ENCODE results near the gene TBX18.
A peak's percentile ranks its signal among the peaks of the same experiment; 100 is the strongest.

The TBX18 gene

DNA sequence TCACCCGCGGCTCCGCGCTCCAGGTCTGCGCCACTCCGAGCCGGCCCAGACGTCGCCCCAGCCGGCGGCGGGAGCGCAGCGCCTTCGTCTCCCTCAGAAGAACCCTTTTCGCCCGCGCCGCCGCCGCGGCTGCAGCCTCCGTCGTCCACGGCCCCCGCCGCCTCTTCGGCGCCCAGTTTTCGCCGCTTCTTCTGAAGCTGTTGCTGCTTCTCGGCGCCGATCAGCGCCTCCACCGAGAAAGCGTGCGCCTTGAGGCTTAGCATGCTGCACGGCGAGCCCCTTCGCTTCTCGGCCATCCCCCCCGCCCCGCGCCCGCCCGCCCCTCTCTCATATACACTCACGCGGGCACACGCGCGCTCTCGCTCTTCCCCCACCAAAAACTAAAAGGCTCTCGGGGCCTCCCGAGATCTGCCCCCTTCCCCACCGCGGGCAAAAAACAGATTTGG is 489 bp downstream of the TBX18 start (continued):
- TF ChIP-seq, protein P1, sequence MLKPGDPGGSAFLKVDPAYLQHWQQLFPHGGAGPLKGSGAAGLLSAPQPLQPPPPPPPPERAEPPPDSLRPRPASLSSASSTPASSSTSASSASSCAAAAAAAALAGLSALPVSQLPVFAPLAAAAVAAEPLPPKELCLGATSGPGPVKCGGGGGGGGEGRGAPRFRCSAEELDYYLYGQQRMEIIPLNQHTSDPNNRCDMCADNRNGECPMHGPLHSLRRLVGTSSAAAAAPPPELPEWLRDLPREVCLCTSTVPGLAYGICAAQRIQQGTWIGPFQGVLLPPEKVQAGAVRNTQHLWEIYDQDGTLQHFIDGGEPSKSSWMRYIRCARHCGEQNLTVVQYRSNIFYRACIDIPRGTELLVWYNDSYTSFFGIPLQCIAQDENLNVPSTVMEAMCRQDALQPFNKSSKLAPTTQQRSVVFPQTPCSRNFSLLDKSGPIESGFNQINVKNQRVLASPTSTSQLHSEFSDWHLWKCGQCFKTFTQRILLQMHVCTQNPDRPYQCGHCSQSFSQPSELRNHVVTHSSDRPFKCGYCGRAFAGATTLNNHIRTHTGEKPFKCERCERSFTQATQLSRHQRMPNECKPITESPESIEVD (tag by site-specific recombination; IDR thresholded peaks at IDR 0.05), result no peak
- TF ChIP-seq TRIM28 (IDR thresholded peaks at IDR 0.05; ENCODE audit: borderline replicate concordance, low read length) (no peak), ZNF549 (tag by site-specific recombination; IDR thresholded peaks at IDR 0.05) (no peak), ZNF558 (tag by site-specific recombination; IDR thresholded peaks at IDR 0.05) (no peak), MYNN (tag by site-specific recombination; IDR thresholded peaks at IDR 0.05; ENCODE audit: borderline replicate concordance) (no peak), ZNF202 (tag by site-specific recombination; IDR thresholded peaks at IDR 0.05; ENCODE audit: borderline replicate concordance) (no peak), EGR2 (tag by site-specific recombination; IDR thresholded peaks at IDR 0.05; ENCODE audit: low read depth) (0 out of 2 replicates have a peak, but pooled peaks have one; percentile 29), ZNF133 (tag by site-specific recombination; IDR thresholded peaks at IDR 0.05) (no peak), ZNF791 (tag by site-specific recombination; IDR thresholded peaks at IDR 0.05) (no peak), ZNF624 (tag by site-specific recombination; IDR thresholded peaks at IDR 0.05) (0 out of 2 replicates have a peak, but pooled peaks have one; percentile 44), ZBTB8A (tag by site-specific recombination; IDR thresholded peaks at IDR 0.05) (peak; percentile 12; the same call in 1 of the 2 replicates), ZNF280C (tag by site-specific recombination; IDR thresholded peaks at IDR 0.05) (no peak), ZNF10 (tag by site-specific recombination; IDR thresholded peaks at IDR 0.05) (no peak), RBAK (tag by site-specific recombination; IDR thresholded peaks at IDR 0.05) (no peak), ZNF514 (tag by site-specific recombination; IDR thresholded peaks at IDR 0.05) (no peak), KLF16 (tag by site-specific recombination; IDR thresholded peaks at IDR 0.05) (no peak)
- TF ChIP-seq, protein P2, sequence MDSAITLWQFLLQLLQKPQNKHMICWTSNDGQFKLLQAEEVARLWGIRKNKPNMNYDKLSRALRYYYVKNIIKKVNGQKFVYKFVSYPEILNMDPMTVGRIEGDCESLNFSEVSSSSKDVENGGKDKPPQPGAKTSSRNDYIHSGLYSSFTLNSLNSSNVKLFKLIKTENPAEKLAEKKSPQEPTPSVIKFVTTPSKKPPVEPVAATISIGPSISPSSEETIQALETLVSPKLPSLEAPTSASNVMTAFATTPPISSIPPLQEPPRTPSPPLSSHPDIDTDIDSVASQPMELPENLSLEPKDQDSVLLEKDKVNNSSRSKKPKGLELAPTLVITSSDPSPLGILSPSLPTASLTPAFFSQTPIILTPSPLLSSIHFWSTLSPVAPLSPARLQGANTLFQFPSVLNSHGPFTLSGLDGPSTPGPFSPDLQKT (IDR thresholded peaks at IDR 0.05; ENCODE audit: borderline replicate concordance, low read depth, low read length), result no peak
- TF ChIP-seq, protein P3, sequence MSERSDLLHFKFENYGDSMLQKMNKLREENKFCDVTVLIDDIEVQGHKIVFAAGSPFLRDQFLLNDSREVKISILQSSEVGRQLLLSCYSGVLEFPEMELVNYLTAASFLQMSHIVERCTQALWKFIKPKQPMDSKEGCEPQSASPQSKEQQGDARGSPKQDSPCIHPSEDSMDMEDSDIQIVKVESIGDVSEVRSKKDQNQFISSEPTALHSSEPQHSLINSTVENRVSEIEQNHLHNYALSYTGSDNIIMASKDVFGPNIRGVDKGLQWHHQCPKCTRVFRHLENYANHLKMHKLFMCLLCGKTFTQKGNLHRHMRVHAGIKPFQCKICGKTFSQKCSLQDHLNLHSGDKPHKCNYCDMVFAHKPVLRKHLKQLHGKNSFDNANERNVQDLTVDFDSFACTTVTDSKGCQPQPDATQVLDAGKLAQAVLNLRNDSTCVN (tag by site-specific recombination; optimal IDR thresholded peaks at IDR 0.05), result peak; percentile 83
- TF ChIP-seq, protein P4, sequence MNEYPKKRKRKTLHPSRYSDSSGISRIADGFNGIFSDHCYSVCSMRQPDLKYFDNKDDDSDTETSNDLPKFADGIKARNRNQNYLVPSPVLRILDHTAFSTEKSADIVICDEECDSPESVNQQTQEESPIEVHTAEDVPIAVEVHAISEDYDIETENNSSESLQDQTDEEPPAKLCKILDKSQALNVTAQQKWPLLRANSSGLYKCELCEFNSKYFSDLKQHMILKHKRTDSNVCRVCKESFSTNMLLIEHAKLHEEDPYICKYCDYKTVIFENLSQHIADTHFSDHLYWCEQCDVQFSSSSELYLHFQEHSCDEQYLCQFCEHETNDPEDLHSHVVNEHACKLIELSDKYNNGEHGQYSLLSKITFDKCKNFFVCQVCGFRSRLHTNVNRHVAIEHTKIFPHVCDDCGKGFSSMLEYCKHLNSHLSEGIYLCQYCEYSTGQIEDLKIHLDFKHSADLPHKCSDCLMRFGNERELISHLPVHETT (tag by site-specific recombination; IDR thresholded peaks at IDR 0.05), result 0 out of 2 replicates have a peak, but pooled peaks have one; percentile 1
- TF ChIP-seq, protein P5, sequence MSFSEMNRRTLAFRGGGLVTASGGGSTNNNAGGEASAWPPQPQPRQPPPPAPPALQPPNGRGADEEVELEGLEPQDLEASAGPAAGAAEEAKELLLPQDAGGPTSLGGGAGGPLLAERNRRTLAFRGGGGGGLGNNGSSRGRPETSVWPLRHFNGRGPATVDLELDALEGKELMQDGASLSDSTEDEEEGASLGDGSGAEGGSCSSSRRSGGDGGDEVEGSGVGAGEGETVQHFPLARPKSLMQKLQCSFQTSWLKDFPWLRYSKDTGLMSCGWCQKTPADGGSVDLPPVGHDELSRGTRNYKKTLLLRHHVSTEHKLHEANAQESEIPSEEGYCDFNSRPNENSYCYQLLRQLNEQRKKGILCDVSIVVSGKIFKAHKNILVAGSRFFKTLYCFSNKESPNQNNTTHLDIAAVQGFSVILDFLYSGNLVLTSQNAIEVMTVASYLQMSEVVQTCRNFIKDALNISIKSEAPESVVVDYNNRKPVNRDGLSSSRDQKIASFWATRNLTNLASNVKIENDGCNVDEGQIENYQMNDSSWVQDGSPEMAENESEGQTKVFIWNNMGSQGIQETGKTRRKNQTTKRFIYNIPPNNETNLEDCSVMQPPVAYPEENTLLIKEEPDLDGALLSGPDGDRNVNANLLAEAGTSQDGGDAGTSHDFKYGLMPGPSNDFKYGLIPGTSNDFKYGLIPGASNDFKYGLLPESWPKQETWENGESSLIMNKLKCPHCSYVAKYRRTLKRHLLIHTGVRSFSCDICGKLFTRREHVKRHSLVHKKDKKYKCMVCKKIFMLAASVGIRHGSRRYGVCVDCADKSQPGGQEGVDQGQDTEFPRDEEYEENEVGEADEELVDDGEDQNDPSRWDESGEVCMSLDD (tag by site-specific recombination; IDR thresholded peaks at IDR 0.05), result no peak
- TF ChIP-seq, protein P6, sequence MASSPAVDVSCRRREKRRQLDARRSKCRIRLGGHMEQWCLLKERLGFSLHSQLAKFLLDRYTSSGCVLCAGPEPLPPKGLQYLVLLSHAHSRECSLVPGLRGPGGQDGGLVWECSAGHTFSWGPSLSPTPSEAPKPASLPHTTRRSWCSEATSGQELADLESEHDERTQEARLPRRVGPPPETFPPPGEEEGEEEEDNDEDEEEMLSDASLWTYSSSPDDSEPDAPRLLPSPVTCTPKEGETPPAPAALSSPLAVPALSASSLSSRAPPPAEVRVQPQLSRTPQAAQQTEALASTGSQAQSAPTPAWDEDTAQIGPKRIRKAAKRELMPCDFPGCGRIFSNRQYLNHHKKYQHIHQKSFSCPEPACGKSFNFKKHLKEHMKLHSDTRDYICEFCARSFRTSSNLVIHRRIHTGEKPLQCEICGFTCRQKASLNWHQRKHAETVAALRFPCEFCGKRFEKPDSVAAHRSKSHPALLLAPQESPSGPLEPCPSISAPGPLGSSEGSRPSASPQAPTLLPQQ (tag by site-specific recombination; IDR thresholded peaks at IDR 0.05), result no peak
